SW480 (cell line): ENCODE results near the gene PHF5A.

Source experiments
- DNase-seq: peaks from one replicate; pipeline ENCODE4 v3.0.0-alpha.2; 2016; ENCODE audit warnings: low spot score

Gene PHF5A, protein sequence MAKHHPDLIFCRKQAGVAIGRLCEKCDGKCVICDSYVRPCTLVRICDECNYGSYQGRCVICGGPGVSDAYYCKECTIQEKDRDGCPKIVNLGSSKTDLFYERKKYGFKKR

DNA sequence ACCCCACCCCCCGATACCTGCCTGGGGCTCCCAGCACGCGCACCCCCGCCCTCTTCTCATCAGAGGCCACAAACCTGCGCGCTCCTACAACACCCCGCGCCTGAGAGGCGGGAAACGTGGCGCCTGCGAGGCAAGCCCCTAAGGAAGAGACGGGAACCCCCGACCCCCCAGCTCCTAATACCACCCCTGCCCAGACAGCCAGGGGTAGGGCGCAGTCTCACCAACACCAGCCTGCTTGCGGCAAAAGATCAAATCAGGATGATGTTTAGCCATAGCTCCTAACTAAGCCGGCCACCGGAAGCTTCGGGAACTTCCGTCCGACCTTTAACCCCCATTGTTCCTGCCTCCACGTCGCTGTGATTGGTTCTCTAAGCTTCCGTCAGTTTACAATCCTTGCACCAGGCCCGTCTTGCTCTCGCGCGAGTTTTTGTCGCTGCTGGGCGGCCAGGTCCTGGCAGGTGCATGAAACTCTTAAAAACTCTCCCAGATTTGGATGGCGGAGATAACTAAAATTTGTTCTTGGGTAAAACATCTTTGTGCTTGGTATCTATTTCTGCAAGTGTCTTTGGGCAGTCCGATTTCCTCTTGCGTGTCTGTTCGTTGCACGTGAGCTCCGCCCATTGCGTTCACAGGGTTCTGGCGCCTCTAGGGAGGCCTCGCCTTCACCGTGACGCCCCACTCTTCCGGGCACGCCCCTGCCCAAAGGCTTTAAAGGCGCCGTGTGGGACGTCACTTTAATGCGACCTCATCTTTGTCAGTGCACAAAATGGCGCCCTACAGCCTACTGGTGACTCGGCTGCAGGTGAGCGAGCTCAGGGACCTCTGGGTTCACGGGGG lies at the start of gene PHF5A, which contains the start of gene ACO2:
PHF5A (minus strand) TSS at position 312 of the 837 bp plus-strand sequence; CDS start at position 273, 39 bp downstream.
ACO2 (plus strand) TSS at position 737 of the 837 bp plus-strand sequence; CDS start at position 767, 30 bp downstream.
- peak; percentile 97 for DNase-seq

DNA sequence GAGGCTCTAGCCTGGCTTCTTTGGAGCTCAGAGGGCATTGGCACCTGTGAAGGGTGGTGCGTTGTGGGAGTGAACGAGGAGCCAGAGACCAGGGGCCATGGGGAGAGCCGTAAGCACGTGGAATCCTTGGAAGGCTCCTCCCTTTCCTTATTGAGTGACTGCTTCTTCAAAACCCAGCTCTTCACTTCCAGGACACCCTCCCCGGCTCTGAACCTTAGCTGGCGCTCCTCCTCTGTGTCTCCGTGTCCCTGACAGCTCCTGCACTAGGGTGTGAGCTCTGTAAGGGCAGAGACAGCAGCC lies 49.5 kb upstream of the PHF5A start:
- no peak for DNase-seq

DNA sequence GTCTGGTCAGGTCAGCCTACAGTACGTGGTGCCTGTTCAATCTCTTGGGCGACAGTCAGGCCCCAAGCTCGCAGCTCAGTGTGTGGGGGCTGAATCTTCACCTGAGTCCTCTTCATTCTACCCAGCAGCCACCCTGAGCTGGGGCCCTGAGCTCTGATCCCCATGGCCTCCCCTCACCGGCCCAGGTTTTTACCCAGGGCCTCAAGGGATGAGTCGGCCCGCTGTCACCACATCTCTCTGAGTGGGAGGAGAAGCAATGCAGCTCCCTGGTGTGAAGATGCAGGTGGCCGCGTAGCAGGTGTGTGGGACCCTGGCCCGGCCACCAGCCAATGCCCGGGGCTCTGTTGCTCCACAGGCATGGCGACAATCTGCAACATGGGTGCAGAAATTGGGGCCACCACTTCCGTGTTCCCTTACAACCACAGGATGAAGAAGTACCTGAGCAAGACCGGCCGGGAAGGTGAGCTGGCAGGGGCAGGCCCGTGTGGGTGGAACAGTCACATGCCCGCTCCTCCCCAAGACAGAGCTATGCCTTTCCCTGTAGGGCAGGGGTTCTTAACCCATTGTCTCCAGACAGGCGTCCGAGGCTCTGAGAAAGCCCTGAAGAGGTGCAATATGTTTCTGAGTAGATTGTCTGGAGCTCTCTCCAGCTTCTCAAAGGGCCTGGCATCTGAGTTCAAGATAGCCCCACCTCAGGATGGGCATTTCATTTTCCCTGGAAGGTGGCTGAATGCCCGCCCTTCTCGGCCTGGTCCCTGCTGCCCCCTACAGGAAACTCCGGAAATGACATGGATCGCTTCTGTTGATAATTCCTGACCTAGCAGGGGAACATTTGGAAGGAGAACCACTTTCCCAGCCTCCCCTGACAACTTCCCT lies 48.9 kb upstream of the PHF5A start:
- peak; percentile 19 for DNase-seq

DNA sequence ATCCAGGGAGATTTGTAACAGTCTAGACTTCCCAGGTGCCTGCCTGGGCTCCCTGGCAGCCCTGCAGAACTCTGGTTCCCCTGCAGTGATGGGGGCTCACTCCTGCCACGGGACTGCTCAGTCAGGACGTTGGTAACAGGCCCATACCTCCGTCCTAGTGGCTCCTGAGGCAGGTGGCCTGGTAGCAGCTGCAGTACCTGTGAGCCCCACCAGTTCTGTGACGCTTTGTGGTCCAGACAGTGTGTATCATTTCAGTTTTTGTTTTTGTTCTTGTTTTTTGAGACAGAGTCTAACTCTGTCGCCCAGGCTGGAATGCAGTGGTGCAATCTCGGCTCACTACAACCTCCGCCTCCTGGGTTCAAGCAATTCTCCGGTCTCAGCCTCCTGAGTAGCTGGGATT lies 48.0 kb upstream of the PHF5A start:
- DNase-seq: no peak

DNA sequence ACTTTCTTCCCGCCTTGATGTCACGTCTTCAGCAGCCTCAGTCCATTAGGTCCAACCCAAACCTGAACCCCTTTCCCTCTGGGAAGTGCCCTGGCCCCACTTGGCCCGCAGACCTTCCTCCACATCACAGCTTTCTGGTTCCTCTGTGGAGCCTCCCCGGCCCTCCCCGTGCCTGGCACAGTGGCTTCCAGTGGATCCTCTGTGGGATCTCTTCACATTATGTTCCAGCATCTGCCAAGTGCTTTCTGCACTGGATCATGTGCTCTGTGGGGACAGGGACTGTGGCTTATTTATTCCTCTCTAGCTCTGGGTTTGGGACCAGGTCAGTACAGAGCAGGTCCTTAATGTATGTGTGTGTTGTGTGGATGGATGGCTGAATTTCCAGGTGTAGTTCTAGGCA lies 44.9 kb upstream of the PHF5A start:
- DNase-seq: no peak

DNA sequence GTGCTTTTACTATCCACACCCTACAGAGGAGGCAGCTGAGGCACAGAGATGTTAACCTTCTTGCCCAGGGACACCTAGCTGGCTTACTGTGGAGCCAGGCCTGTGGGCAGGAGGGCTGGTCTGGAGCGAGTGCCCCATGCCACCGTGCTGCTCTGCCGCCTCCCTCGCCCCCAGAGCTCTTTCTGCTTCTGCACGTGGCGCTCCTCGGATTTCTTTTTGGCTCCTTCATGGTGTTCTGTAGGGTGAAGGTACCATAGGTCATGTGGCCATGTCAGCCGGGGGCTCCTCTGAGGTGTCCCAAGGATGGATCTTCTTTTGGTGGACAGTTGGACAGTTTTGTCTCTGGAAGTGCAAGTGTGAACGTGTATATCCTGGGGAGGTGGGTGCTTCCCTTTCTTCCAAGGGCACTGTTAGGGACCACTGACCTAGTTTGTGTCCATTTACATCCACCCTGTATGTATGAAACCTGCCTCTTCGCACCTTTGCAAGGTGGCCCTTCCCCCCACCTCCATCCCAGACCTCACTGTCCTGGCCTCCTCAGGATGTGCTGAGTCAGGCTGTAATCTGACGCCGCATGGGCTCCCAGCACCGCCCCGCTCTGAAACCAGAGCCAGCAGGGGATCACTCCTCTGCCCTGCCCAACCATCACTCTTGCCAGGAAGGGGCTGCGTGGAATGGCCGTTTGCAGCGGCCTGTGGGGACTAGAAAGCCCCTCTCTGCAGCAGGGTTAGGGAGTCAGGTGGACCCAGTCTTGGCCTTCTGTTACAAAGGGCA lies 44.1 kb upstream of the PHF5A start:
- DNase-seq: peak; percentile 43

DNA sequence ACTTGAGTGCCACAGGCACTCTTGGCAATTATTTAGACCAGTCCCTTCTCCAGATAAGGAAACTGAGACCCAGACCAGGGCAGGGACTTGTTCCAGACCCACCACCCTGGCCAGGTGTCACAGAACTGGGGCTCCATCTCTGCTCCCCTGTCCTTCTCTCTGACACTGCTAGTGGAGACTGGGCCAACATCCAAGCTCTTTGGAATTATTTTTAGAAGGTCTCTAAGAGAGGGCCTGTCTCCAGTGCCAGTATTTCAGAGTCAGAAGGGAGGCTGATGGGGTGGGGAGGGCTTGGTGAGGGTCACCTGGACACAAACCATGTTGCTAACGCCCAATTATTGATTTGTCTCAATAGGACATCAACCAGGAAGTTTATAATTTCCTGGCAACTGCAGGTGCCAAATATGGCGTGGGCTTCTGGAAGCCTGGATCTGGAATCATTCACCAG lies 43.1 kb upstream of the PHF5A start:
- no peak for DNase-seq

DNA sequence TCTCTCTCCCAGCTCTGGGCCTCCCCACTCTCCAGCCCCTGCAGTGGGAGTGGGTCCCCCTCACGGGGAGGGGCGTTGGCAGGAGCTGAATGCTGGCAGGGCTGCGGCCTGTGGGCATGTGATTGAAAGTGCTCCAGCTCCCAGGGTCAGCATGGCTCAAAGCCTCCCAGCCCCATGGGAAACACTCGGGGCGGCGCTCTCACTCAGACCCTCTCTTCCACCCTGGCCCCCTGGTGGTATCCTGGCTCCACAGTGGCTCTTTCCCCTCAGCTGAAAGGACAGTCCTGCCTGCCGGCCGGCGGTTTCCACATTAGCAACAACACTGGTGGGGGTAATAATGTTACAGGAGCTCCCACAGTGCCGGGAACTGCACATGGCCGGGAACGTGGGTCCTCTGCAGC lies 40.3 kb upstream of the PHF5A start:
- no peak for DNase-seq

DNA sequence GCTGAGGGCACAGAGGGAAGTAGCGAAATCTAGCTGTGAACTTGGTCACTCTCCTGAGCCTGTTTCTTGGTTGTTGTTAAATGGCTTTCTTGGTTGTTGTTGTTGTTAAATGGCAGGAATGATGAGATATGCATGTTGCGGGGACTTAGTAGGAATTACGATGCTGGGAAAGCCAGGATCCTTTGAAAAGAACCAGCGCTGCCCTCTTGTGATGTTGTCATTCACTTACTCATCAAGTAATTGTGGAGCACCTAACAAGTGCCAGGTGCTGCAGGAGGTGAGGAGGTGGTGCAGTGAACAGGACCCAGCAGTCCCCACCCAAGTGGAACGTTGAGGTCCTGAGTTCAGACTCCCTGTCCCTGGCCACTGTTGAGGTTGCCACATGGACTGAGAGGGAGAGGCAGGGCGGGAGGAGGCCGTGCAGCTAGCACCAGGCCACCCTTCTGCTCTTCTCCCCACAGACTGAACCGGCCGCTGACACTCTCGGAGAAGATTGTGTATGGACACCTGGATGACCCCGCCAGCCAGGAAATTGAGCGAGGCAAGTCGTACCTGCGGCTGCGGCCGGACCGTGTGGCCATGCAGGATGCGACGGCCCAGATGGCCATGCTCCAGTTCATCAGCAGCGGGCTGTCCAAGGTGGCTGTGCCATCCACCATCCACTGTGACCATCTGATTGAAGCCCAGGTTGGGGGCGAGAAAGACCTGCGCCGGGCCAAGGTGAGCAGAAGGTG lies 39.0 kb upstream of the PHF5A start:
- no peak for DNase-seq

DNA sequence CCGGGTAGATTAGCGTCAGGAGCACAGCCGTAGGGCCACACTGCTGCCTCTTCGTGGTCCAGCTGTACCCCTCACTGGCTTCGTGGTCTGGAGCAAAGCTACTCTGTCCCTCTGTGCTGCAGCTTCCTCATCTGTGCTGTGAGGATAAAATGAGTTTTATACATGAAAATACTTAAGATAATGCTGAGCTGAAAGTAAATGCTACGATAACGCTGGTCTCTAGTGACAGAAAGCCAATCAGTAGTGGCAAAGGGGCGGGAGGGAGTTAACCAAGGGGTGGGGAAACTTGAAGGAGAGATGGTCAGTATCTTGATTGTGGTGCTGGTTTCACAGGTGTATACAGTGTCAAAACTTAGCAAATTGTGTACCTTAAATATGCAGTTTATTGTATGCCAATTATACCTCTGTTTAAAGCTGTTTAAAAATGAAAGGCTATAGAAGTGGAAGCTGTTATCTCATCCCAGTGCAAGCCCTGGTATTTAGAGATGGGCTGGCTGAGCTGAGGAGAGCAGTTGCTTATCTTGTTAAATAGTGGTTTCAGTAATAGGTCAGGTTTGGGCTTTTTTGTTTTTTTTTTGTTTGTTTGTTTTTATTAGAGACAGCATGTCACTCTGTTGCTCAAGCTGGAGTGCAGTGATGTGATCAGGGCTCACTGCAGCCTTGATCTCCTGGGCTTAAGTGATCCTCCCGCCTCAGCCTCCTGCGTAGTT lies 37.2 kb upstream of the PHF5A start:
- no peak for DNase-seq

DNA sequence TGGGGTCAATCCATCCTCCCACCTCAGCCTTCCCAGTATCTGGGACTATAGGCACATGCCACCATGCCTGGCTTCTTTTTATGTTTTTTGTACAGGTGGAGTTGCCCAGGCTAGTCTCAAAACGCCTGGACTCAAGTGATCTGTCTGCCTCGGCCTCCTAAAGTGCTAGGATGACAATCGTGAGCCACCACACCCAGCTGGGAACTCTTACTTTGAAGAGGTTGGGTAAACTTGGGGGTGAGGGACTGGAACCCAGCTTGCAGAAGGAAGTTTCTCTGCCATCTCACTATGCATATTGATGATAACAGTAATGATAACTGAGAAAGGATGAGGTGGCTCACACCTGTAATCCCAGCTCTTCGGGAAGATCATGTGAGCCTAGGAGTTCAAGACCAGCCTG lies 36.3 kb upstream of the PHF5A start:
- DNase-seq: no peak

DNA sequence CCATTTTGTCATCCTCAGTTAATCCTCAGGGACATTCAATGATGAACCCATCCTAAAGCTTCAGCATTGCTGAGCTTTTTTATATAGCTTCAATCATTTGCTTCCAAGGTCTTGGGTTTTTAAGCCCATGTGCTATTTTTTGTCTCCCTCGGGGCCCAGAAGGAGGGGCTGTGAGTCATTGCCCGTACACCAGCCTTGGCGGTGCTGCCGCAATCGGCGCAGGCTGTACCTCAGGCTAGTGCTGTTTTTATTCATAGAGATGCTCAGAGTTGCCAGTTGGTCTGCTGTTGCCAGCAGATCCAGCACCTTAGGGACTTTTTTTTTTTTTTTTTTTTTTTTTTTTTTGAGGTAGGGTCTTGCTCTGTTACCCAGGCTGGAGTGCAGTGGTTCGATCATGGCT lies 35.9 kb upstream of the PHF5A start:
- no peak for DNase-seq

DNA sequence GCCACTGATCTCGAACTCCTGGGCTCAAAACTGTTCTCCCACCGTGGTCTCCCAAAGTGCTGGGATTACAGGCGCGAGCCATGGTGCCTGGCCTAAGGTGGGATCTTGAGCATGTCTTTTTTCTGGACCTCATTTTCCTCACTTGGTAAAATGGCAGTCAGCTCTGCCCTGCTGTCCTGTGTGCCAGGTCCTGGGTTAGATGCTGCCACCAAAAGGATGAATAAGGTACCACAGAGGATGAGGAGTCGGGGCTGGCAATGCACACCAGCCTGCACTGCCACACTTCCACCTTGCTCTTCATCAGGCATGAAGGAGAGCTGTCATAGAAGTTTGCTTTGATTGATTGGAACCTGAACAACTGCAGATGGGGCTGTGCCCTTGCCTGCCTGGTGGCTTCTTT lies 32.7 kb upstream of the PHF5A start:
- DNase-seq: peak; percentile 18

DNA sequence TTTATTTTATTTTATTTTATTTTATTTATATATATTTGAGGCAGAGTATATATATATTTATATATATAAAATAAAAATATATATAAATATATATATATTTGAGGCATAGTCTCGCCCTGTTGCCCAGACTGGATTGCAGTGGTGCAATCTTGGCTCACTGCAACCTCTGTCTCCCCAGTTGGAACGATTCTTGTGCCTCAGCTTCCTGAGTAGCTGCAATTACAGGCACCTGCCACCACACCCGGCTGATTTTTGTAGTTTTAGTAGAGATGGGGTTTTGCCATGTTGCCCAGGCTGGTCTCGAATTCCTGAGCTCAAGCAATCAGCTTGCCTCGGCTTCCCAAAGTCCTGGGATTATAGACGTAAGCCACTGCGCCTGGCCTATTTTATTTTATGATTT lies 31.8 kb upstream of the PHF5A start:
- DNase-seq: no peak

DNA sequence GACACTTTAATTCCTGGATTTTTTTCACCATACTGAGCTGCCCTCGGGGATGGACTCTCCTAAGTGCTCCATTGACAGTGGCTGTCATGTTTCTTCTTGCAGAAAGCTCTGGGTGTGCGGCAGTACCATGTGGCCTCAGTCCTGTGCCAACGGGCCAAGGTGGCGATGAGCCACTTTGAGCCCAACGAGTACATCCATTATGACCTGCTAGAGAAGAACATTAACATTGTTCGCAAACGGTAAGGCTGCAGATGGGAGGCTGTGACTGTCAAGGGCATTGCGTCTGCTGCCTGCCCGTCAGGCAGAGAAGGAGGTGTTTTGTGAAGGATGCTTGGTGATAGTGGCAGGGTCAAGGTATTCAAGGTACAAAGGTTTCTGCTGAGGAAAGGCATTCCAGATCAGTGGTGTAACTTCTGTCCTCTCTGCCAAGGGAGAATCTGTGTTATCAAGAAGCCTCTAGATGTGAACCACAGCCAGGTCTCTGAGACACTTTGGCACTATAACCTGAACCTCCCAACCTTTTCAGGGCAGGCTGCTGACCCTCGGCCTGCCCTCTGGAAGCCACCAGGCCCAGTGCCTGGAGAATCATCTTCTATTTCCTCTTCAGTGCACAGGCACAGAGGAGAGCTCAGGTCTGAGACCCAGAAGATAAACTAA lies 31.3 kb upstream of the PHF5A start:
- DNase-seq: no peak

DNA sequence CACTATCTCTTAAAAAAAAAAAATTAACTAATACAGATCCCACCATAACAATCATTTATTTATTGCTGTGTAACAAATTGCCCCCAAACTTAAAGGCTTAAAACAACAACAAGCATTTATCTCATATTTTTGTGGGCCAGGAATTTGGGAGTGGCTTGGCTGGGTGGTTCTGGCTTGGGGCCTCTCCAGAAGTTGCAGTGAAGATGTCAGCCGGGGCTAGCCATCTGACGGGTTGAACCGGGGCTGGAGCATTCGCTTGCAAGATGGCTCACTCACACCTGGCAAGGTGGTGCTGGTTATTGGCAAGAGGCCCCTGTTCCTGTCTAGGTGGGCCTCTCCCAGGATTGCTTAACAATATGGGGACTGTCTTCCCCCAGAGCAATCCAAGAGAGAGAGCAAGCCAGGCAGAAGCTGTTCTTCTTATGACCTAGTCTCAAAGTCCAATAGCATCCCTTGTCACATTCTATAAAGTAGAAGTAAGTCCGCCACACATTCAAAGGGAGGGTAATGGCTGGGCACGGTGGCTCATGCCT lies 29.9 kb upstream of the PHF5A start:
- no peak for DNase-seq

DNA sequence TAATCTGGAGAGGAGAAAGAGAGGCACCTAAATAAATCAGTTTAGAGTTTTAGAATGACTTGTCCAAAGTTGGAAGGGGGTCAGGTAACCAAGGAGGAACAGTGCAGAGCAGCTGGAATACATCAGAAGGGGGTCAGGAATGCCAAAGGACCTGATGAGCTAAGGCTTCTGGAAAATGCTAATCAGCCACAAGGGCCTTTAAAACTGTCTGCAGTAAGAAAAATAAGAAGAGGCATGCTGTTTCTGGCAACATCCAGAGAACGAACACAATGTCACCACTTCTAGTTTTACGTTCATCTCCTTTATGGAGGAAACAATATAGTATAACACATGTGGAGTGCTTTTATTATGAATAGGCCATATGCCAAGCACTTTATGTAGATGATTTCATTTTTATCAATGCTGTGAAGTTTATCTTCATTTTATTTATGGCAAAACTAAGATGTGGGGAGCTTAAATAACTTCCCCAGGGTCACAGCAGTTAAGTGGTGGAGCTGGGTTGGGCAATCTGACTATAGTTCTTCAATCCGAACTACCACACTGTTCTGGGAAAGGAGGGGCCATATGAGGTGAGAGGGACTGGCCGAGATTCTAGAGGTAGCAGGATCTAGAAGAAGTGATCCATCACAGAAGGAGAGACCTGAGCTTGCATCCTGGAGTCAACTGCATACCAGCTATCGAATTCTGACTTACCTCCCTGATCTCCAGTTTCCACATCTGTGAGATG lies 23.0 kb upstream of the PHF5A start:
- DNase-seq: no peak

DNA sequence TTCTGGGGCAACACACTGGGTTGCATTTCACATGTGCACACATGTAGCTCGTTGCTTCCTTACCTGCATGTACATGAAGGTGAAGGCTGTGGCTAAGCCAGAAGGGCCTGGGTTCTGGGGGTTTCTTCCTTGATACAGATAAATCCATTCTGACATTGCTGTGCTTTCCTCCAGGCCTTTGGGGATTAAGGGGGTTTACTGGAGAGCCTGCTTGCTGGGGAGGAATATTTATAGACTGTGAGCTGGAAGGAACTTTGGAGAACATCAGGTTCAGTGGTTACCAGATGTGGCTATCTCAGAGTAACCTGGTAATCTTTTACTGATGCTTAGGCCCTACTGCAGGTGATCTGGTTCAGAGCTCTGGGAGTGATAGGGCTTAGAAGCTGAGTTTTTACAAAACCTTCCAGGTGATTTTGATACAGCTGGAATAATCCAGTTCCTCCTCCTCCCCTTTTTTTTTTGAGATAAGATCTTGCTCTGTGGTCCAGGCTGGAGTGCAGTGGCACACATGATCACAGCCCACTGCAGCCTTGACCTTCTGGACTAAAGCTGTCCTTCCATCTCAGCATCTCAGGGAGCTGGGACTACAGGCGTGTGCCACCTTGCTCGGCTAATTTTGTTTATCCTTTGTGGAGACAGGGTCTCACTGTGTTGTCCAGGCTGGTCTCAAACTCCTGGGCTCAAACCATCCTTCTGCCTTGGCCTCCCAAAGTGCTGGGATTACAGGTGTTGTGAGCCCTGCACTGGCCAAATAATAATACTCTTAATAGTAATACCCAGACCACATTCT lies 20.3 kb upstream of the PHF5A start:
- no peak for DNase-seq
